HG02973 (cell line): ENCODE results near the gene UNK.

ENCODE experiments used
- ATAC-seq: cut with Tn5 transposase; IDR thresholded peaks from one replicate; pipeline ENCODE4 v1.9.1; 2021; ENCODE audit warnings: moderate library complexity; ENCODE audit not compliant: unreplicated experiment

The UNK gene

GRCh38 chr17:75831032-75831571, 46.5 kb downstream of the UNK start:
- no peak for ATAC-seq

GRCh38 chr17:75832164-75832651, 47.6 kb downstream of the UNK start:
- ATAC-seq = no peak

GRCh38 chr17:75832652-75833400, 48.2 kb downstream of the UNK start:
- ATAC-seq = no peak

GRCh38 chr17:75834279-75834920, 49.8 kb downstream of the UNK start:
- ATAC-seq = no peak

DNA sequence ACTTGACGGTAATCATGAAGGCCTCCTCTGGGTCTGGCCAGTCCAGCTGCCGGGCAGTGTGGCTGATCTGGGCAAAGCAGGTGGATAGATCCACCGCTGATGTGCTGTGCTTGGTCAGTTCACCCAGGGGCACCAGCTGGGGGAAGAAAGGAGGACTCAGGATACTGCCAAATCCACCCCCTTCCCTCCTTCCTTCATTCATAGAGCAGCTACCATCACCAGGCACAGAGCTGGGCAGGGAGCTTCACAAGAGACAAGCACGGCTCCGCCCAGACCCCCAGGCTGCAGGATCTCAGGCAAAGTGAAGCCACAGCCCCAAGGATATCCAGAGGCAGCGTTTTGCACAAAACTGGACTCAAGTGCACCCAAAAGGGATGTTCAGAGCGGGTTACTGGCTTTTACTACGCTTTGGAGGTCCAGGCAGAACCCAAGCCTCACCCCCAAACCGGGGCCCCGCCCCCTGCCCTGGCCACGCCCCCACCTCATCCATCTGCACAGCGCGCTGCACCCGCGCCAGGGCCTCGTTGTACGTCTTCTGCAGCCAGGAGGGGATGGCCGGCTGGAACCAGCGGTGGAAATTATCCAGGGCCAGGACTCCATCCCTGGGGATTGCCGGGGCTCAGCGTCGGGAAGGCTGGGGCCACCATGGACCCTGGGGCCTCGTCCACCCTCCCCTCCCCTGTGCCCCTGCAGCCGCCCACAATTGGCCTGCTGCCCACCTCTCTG, 50.5 kb downstream of the UNK start:
- no peak for ATAC-seq

GRCh38 chr17:75835654-75835987, 51.0 kb downstream of the UNK start:
- no peak for ATAC-seq

GRCh38 chr17:75836605-75837004, 52.0 kb downstream of the UNK start:
- no peak for ATAC-seq

GRCh38 chr17:75837899-75838298, 53.3 kb downstream of the UNK start:
- no peak for ATAC-seq

DNA sequence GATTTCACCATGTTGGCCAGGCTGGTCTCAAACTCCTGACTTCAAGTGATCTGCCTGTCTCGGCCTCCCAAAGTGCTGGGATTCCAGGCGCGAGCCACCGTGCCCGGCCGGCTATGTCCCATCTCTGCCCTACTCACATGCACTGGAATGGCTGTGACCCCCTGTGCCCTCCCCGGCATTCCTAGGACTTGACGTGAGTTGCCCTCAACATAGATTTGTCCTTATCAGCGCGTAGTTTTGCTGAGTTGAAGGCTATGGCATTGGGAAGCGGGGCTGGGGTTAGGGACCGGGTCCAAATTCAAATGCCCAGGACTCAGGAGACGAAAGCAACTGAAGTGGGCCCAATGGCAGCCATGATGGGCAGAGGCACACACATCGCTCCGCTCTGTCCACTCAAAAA, 53.8 kb downstream of the UNK start:
- ATAC-seq = no peak

- ATAC-seq = no peak
Measured at GRCh38 chr17:75839942-75840798, 55.6 kb downstream of the UNK start.

DNA sequence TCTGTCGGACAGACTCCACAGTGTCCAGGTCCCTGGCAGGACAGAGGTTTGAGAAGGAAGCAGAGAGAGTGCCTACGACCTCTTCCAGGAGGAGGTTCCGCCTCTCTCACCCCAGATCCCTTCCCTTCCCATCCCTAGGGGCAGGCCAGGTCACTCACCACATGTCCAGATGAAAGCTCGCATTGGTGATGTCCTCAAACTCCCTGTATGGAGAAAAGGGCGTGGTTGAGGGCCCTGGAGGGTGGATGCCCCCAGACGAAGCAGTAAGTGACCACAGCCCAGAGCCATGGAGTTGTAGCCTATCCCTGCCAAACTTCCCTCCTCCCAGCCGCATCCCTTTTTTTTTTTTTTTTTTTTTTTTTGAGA, 56.2 kb downstream of the UNK start:
- ATAC-seq = no peak

DNA sequence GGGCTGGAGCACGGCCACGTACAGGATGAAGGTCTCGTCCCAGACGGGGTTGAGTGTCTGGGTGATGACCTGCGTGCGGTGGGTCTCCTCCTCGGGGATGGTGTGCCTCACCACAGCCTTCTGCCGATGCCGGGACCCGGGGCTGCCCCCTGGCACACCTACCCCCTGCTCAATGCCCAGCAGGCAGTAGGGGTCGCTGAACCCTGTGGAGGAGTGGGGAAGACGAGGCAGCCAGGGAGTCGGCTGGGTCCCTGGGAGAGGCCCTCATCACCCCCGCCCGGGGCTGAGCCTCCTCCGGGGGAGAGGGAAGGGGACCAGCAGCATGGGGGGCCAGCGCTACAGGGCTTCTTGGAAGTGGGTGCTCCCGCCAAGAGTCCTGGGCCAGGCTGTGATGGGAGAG, 57.8 kb downstream of the UNK start:
- ATAC-seq = no peak

DNA sequence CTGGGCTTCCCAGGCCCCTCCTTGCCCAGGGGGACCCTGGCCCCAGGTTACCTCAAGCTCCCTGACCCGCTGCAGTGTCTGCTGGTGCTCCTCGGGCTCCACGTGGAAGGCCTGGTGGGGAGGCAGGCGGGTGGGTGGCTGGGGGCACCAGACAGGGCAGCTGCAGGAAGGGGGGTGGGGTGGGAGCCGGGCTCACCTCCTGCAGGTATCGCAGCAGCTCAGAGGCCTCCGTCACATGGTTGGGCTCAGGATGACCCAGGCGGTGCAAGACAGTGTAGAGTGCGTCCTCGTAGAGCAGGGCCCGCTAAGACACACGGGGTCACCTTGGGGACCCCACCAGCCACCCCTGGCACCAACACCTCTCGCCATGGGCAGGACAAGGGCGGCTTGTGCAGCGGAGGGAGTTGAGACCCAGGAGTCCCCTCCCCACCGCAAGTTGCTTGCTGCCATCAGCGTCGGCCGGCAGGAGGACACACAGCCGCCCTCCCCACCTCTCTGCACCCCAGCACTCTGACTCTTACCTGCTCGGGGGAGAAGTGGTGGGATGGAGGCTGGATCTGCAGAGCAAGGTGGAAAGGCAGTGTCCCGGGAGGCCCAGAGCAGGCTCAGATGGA, 58.5 kb downstream of the UNK start:
- ATAC-seq = no peak

DNA sequence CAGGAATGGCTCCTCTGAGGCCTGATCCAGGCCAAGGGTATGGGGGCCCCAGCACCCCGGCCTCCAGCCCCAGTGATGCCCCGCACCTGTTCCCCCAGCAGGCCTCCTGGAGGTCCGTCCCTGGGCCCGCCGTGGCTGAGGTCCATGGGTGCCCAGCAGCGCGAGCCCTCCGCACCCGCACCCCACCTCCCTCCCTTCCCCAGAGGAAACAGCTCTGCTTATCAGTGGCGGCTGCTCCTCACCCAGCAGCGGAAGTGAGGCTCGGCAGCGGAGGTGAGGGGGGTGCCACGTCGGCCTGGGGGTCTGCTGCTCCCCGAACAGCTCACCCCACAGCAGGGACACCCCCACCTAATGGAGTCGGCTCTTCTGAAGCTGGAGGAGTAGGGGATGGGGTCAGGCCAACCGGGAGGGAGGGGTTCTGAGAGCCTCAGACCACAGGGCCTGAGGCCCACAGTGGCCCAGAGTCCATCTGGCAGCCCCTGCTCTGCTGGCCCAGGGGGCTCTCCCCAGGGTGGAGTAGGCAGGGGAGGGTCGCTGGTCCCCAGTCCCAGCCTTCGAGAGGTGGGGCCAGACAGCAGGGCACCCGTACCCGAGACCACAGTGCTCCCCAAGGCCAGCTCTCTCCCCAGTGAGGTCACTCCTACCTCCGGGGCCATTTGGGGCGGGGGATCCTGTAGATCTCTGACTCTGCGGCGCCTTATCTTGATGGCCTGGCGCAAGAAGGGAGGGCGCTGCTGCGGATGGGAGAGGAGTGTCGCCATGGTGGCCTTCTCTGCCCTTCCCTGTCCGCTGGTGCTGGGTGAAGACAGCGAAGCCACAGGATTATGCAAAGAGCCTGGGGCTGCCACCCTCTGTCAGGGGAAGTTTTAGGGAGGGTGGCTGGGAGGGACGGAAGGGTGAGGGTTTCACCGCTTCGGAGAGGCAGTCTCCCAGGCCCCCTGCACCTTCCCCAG, 59.2 kb downstream of the UNK start, which contains the start of gene UNC13D:
Gene UNC13D, minus strand, starts transcription at position 828 of the 953 bp plus-strand sequence. Its CDS starts 67 bp downstream, at position 761.
- no peak for ATAC-seq

DNA sequence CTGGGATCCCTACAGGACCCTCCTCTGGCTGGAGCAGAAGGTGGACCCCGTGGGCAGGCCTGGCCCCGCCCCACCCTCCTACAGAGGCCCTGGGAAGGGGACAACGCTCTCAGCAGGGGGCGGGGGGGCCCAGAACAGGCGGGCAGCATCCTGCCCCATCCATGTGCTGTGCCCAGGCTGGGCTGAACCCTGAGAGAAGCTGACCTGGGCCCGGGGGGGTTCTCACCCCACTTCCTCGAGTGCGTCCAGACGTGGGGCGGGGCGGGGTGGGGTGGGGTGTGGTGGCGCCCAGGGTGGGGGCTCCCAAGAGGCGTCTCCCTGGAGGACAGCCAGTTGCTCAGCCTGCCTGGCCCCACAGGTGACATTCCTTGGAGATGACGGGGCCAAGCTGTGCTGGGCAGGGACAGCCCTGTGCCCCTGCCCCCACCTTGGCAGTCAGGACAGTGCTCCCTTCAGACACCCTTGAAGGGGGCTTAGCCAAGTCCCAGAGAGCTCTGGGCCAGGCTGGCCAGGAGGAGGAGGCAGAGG, 60.0 kb downstream of the UNK start:
- no peak for ATAC-seq

- ATAC-seq = peak; percentile 65
Measured at GRCh38 chr17:75845058-75845711, 60.6 kb downstream of the UNK start.

GRCh38 chr17:75845933-75846691, 61.5 kb downstream of the UNK start:
- ATAC-seq = no peak
